Adipocyte (in vitro differentiated cells): Measurements from ENCODE around the gene TRUB2.
A peak's percentile ranks its signal among the peaks of the same experiment; 100 is the strongest.
"Not testable (repeated sequence)": the region's sequence is repeated elsewhere in the genome, so short reads cannot be mapped to it uniquely, and the experiment has no call there.

Source experiments
- DNase-seq: peaks from one replicate; pipeline ENCODE4 v3.0.0-alpha.2; 2015; ENCODE audit warnings: low read depth
- H3K27me3 ChIP-seq: replicated peaks from 2 replicates; pipeline ENCODE4 v1.7.0; 2013; ENCODE audit warnings: mild to moderate bottlenecking, low read length, moderate library complexity; ENCODE audit not compliant: control insufficient read depth, insufficient read depth
- H3K36me3 ChIP-seq: 2 replicates; pipeline ENCODE4 v1.7.0; 2013; ENCODE audit warnings: low read length, mild to moderate bottlenecking, moderate library complexity; ENCODE audit not compliant: control insufficient read depth, insufficient read depth, severe bottlenecking
- H3K4me1 ChIP-seq: 2 replicates; pipeline ENCODE4 v1.7.0; 2013; ENCODE audit warnings: mild to moderate bottlenecking, low read length, moderate library complexity; ENCODE audit not compliant: control insufficient read depth, insufficient read depth
- H3K4me3 ChIP-seq: 2 replicates; pipeline ENCODE4 v1.7.0; 2013; ENCODE audit warnings: mild to moderate bottlenecking, low read length, moderate library complexity
- H3K9ac ChIP-seq: 2 replicates; pipeline ENCODE4 v1.7.0; 2013; ENCODE audit warnings: mild to moderate bottlenecking, low read length, moderate library complexity
- H3K9me3 ChIP-seq: 2 replicates; pipeline ENCODE4 v1.7.0; 2013; ENCODE audit warnings: mild to moderate bottlenecking, low read length, moderate library complexity; ENCODE audit not compliant: control insufficient read depth

The TRUB2 gene

DNA sequence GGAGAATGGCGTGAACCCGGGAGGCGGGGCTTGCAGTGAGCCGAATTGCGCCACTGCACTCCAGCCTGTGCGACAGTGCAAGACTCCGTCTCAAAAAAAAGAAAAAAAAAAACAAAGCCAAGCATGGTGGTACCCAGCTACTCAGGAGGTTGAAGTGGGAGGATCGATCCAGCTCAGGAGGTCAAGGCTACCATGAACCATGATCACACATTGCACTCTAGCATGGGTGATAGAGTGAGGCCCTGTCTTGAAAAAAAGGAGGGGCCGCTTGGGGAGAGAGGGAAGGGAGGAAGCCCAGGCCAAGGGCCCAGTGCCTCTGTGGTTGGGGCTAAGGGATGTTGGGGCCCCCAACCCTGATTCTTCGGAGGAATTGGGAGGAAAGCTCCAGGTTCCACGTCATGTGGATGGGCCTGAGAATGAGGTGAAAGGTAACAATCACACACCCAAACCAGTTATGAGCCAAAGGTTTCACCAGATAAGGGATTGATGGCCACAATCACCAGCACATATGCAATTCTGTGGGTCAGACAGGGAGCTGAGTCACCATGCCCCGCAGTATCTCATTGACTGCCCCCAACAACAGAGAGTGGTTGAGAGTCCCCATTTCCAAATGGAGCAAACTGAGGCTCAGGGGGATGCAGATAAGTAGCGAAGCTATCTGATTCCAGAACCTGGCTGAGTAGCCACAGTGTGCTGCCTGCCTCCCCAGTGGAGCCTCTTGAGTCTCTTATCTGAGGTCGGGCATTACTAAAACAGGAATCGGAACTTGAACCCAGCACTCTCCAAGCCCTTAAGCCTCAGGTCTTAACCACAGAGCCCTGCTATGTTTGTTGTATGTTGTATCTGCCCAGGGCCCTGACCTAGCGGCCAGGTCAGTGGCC, 25.7 kb downstream of the TRUB2 start:
- H3K4me1 ChIP-seq, result peaks cover 18% of the 10 kb centered on the region
- DNase-seq, result no peak
- H3K9ac ChIP-seq, result peak overlapping the region; percentile 23
- H3K27me3 ChIP-seq, result no peaks in the 10 kb centered on the region
- H3K9me3 ChIP-seq, result no peaks in the 10 kb centered on the region
- H3K36me3 ChIP-seq, result no peaks in the 10 kb centered on the region
- H3K4me3 ChIP-seq, result no peak overlapping the region

DNA sequence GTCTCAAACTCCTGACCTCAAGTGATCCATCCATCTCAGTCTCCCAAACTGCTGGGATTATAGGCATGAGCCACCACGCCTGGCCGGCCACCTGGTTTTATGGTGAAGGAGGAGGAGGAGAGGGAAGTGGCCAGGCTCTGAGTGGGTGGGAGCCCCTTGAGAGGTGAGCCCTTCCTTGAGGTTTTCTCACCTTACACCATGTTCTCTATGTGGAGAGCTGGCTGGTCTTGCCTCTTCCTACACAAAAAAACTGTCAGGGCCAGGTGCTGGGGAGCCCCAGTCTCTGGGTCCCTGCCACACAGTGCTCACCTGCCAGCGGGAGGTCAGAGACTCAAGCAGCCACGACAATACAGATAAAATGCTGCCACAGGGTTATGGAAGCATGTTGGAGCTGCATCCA, 28.1 kb downstream of the TRUB2 start:
- Histone ChIP-seq H3K27me3 (no peaks in the 10 kb centered on the region), H3K4me1 (peaks cover 14% of the 10 kb centered on the region), H3K9me3 (no peaks in the 10 kb centered on the region), H3K9ac (no peak overlapping the region), H3K36me3 (no peaks in the 10 kb centered on the region), H3K4me3 (no peak overlapping the region)
- no peak for DNase-seq

GRCh38 chr9:128293091-128293490, 29.2 kb downstream of the TRUB2 start:
- Histone ChIP-seq H3K9me3 (no peaks in the 10 kb centered on the region), H3K4me1 (peaks cover 14% of the 10 kb centered on the region), H3K9ac (no peak overlapping the region), H3K36me3 (peaks cover 8% of the 10 kb centered on the region), H3K27me3 (no peaks in the 10 kb centered on the region), H3K4me3 (no peak overlapping the region)
- no peak for DNase-seq

DNA sequence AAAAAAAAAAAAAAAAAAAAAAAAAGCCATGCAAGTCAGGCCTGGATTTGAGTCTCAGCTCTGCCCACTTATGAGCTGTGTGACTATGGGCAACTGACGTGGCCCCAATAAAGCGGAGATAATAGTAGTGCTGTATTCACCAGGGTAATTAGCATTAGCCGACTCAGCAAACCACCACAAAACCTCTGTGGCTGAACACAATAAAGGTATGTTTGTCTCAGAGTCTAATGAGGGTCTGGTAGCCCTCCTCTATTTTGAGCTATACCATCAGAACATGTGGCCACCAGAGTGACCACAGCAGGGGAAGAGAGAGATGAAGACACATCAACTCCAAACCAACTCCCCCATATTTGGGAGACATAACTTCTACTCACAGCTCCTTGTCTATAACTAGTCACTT, 30.2 kb downstream of the TRUB2 start:
- Histone ChIP-seq H3K4me1 (peaks cover 11% of the 10 kb centered on the region), H3K4me3 (no peak overlapping the region), H3K9me3 (no peaks in the 10 kb centered on the region), H3K27me3 (no peaks in the 10 kb centered on the region), H3K9ac (no peak overlapping the region), H3K36me3 (peaks cover 10% of the 10 kb centered on the region)
- no peak for DNase-seq

GRCh38 chr9:128288273-128289004, 33.8 kb downstream of the TRUB2 start:
- DNase-seq, result no peak

DNA sequence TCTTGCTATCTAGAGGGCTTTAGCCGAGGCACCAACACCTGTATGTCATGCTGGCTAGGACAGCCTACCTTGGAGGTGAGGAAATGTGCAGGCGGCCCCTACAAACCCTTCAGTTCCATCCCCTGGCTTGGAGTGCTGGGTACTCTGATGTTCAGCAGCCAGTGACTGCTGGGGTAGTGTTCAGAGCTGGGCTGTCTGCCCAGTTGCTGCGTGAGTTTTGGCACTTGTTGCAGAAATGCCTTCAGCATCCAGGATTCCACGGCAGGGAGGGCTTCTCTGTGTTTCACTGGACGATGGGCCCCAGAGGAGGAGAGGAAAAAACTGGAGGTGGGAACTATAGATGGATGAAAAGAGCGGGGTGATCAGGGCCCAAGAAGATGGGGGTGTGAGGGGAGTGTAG, 35.8 kb downstream of the TRUB2 start:
- Histone ChIP-seq H3K9ac (no peak overlapping the region), H3K9me3 (no peaks in the 10 kb centered on the region), H3K27me3 (no peaks in the 10 kb centered on the region), H3K4me3 (no peak overlapping the region), H3K36me3 (peaks cover 26% of the 10 kb centered on the region), H3K4me1 (no peaks in the 10 kb centered on the region)
- peak; percentile 45 for DNase-seq

More at GRCh38 chr9:128288273-128289004, 33.8 kb downstream of the TRUB2 start:
- no peaks in the 10 kb centered on the region for H3K9me3 ChIP-seq
- no peak overlapping the region for H3K9ac ChIP-seq
- no peak overlapping the region for H3K4me3 ChIP-seq
- no peaks in the 10 kb centered on the region for H3K27me3 ChIP-seq
- H3K36me3 ChIP-seq, result peaks cover 26% of the 10 kb centered on the region
- H3K4me1 ChIP-seq, result no peaks in the 10 kb centered on the region

DNA sequence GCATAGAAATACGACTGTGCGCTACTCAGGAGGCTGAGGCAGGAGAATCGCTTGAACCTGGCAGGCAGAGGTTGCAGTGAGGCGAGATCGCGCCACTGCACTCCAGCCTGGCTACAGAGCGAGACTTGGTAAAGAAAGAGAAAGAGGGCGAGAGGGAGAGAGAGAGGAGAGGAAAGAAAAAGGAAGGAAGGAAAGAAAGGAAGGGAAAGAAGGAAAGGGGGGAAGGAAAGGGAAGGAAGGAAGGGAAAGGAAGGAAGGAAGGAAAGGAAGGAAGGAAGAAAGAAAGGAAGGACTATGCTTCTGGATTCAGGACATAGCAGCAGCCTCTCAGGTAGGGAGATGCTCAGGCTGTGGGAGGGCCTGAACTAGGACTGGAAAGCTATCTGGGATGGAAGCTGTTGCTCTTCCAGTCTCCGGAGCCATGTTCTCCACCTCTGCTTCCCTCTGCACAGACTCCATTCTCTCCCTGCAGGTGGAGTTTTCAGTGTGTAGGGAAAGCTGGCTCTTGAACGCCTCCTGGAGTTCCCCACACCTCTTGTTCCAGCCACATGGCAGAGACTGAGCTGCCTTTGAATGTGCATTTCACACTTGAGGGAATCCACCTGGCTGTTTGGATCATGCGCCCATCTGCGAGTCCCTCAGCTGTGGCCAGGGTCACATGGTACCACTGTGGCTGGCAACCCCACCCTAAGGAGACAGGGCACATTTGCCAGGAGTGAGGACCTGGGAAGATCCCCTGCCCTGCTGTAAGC, 37.0 kb downstream of the TRUB2 start:
- Histone ChIP-seq H3K9ac (no peak overlapping the region), H3K36me3 (peaks cover 26% of the 10 kb centered on the region), H3K4me1 (no peaks in the 10 kb centered on the region), H3K9me3 (no peaks in the 10 kb centered on the region), H3K4me3 (no peak overlapping the region), H3K27me3 (no peaks in the 10 kb centered on the region)
- DNase-seq, result no peak

GRCh38 chr9:128282500-128282899, 39.7 kb downstream of the TRUB2 start:
- Histone ChIP-seq H3K36me3 (peaks cover 16% of the 10 kb centered on the region), H3K4me3 (no peak overlapping the region), H3K27me3 (no peaks in the 10 kb centered on the region), H3K9ac (no peak overlapping the region), H3K9me3 (no peaks in the 10 kb centered on the region), H3K4me1 (peaks cover 3% of the 10 kb centered on the region)
- no peak for DNase-seq

DNA sequence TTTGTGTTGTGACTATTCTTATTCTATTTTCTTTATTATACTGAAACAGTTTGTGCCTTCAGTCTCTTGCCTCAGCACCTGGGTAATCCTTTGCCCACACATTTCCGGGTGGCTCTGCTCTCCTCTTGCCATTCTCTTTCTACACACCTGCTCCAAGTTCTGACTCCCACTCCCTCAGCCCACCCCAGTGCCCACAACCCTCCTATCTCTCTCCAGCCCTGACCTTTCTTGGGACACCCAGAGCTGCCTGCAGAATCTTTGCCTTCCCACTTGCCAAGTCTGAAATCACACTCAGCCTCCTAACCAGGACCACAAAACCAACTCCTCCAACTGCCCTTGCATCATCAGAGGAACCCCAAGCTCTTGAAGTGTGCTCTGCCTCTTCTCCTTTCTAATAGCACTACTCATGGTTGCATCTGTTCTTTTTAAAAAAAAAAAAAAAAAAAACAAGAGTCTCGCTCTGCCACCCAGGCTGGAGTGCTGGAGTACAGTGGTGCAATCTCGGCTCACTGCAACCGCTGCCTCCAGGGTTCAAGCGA, 42.1 kb downstream of the TRUB2 start:
- no peak for DNase-seq

GRCh38 chr9:128279088-128280073, 42.9 kb downstream of the TRUB2 start:
- H3K9ac ChIP-seq, H3K4me3 ChIP-seq, H3K36me3 ChIP-seq, DNase-seq, H3K27me3 ChIP-seq, H3K9me3 ChIP-seq: not testable (repeated sequence)
- H3K4me1 ChIP-seq, result peaks cover 17% of the 10 kb centered on the region

More for the DNA sequence above, 42.1 kb downstream of the TRUB2 start:
- Histone ChIP-seq H3K9me3 (no peaks in the 10 kb centered on the region), H3K9ac (no peak overlapping the region), H3K4me3 (no peak overlapping the region), H3K27me3 (no peaks in the 10 kb centered on the region), H3K4me1 (peaks cover 10% of the 10 kb centered on the region), H3K36me3 (peaks cover 2% of the 10 kb centered on the region)
